HepG2 (cell line): ENCODE measurements around the gene DAGLB. TPM values are rescaled to one million over a fixed set of nuclear protein-coding genes. Genes with fewer than 3 reads are reported as not detected.

ENCODE experiments used
- BATF2 ChIP-seq: sonication (generic); formaldehyde crosslinking; IDR thresholded peaks from 2 replicates; pipeline ENCODE4 v1.8.0; 2022; ENCODE audit warnings: mild to moderate bottlenecking, missing genetic modification reagents, moderate library complexity
- CHCHD3 ChIP-seq: sonication (generic); formaldehyde crosslinking; IDR thresholded peaks from 2 replicates; pipeline ENCODE4 v1.8.0; 2022; ENCODE audit warnings: mild to moderate bottlenecking, missing genetic modification reagents, moderate library complexity
- CHD4 ChIP-seq: fragments of 200-600 bp; sonication (generic); IDR thresholded peaks from 2 replicates; pipeline ENCODE4 v1.7.0; 2017; ENCODE audit warnings: mild to moderate bottlenecking, low read length, borderline replicate concordance
- DMAP1 ChIP-seq: IDR thresholded peaks from 2 replicates; pipeline ENCODE4 v1.6.1; 2016
- DMTF1 ChIP-seq: sonication (generic); formaldehyde crosslinking; IDR thresholded peaks from 2 replicates; pipeline ENCODE4 v1.4.0; 2020; ENCODE audit warnings: mild to moderate bottlenecking, missing genetic modification reagents
- FIP1L1 ChIP-seq: fragments of 200-400 bp; formaldehyde crosslinking; IDR thresholded peaks from 2 replicates; pipeline ENCODE4 v1.6.1; 2018; ENCODE audit warnings: low read depth, mild to moderate bottlenecking, low read length, moderate library complexity, borderline replicate concordance; ENCODE audit not compliant: insufficient read depth
- GFI1 ChIP-seq: sonication (generic); formaldehyde crosslinking; IDR thresholded peaks from 2 replicates; pipeline ENCODE4 v1.5.0; 2020; ENCODE audit warnings: missing genetic modification reagents, mild to moderate bottlenecking, borderline replicate concordance
- ISL2 ChIP-seq: sonication (generic); formaldehyde crosslinking; IDR thresholded peaks from 2 replicates; pipeline ENCODE4 v1.5.0; 2020; ENCODE audit warnings: missing genetic modification reagents
- KLF16 ChIP-seq, 2 experiments: sonication (generic) in 1 of 2; formaldehyde crosslinking in 1 of 2; IDR thresholded peaks; 2 replicates each; pipeline versions ENCODE4 v1.6.1 to v1.8.0; 2016 to 2023; ENCODE audit warnings: missing genetic modification reagents in 2 of 2, missing compliant biosample characterization in 1 of 2
- MATR3 ChIP-seq: sonication (generic); formaldehyde crosslinking; IDR thresholded peaks from 2 replicates; pipeline ENCODE4 v1.4.0; 2020; ENCODE audit warnings: missing genetic modification reagents
- MTA3 ChIP-seq: sonication (generic); formaldehyde crosslinking; IDR thresholded peaks from 2 replicates; pipeline ENCODE4 v1.4.0; 2020; ENCODE audit warnings: missing genetic modification reagents
- NR2C2 ChIP-seq: sonication (generic); formaldehyde crosslinking; IDR thresholded peaks from 2 replicates; pipeline ENCODE4 v1.4.0; 2020; ENCODE audit warnings: missing genetic modification reagents, mild to moderate bottlenecking, moderate library complexity, borderline replicate concordance
- NR2F1 ChIP-seq, 2 experiments: fragments of 450-650 bp in 1 of 2; formaldehyde crosslinking in 1 of 2; IDR thresholded peaks; 2 replicates each; pipeline versions ENCODE4 v1.5.0 to v1.6.1; 2016 to 2020; ENCODE audit warnings: mild to moderate bottlenecking in 1 of 2, missing compliant biosample characterization in 1 of 2, missing genetic modification reagents in 1 of 2, moderate library complexity in 1 of 2
- PLRG1 ChIP-seq: fragments of 450-650 bp; conservative IDR thresholded peaks from 2 replicates; pipeline ENCODE4 v1.6.1; 2016
- REXO4 ChIP-seq: sonication (generic); formaldehyde crosslinking; IDR thresholded peaks from 2 replicates; pipeline ENCODE4 v1.8.0; 2022; ENCODE audit warnings: missing genetic modification reagents, mild to moderate bottlenecking, borderline replicate concordance
- SP5 ChIP-seq: IDR thresholded peaks from 2 replicates; pipeline ENCODE4 v1.6.1; 2016; ENCODE audit warnings: low read depth, borderline replicate concordance
- TP53 ChIP-seq: sonication (generic); formaldehyde crosslinking; conservative IDR thresholded peaks from 2 replicates; pipeline ENCODE4 v1.4.0; 2020; ENCODE audit warnings: missing genetic modification reagents
- ZC3H13 ChIP-seq: sonication (generic); formaldehyde crosslinking; IDR thresholded peaks from 2 replicates; pipeline ENCODE4 v1.8.1; 2023; ENCODE audit warnings: mild to moderate bottlenecking, missing genetic modification reagents, moderate library complexity
- ZFY ChIP-seq: sonication (generic); formaldehyde crosslinking; IDR thresholded peaks from 2 replicates; pipeline ENCODE4 v1.4.0; 2020; ENCODE audit warnings: missing genetic modification reagents
- ZNF205 ChIP-seq: IDR thresholded peaks from 2 replicates; pipeline ENCODE4 v1.6.1; 2018; ENCODE audit warnings: missing biosample characterization, missing genetic modification reagents
- ZNF274 ChIP-seq: sonication (generic); formaldehyde crosslinking; IDR thresholded peaks from 2 replicates; pipeline ENCODE4 v1.5.1; 2020; ENCODE audit warnings: mild to moderate bottlenecking, missing genetic modification reagents
- ZNF282 ChIP-seq: fragments of 450-650 bp; IDR thresholded peaks from 2 replicates; pipeline ENCODE4 v1.6.1; 2018; ENCODE audit not compliant: partially characterized antibody
- ZNF333 ChIP-seq: sonication (generic); formaldehyde crosslinking; IDR thresholded peaks from 2 replicates; pipeline ENCODE4 v1.4.0; 2020; ENCODE audit warnings: mild to moderate bottlenecking, missing genetic modification reagents, borderline replicate concordance
- ZNF33A ChIP-seq: sonication (generic); formaldehyde crosslinking; IDR thresholded peaks from 2 replicates; pipeline ENCODE4 v1.5.1; 2020; ENCODE audit warnings: missing genetic modification reagents, mild to moderate bottlenecking, moderate library complexity, borderline replicate concordance
- ZNF446 ChIP-seq: sonication (generic); formaldehyde crosslinking; IDR thresholded peaks from 2 replicates; pipeline ENCODE4 v1.5.0; 2020; ENCODE audit warnings: mild to moderate bottlenecking, missing genetic modification reagents
- ZNF562 ChIP-seq: sonication (generic); formaldehyde crosslinking; IDR thresholded peaks from 2 replicates; pipeline ENCODE4 v1.8.0; 2022; ENCODE audit warnings: missing genetic modification reagents, borderline replicate concordance
- ZNF580 ChIP-seq: IDR thresholded peaks from 2 replicates; pipeline ENCODE4 v1.6.1; 2016; ENCODE audit warnings: low read depth, borderline replicate concordance
- ZNF629 ChIP-seq: sonication (generic); formaldehyde crosslinking; conservative IDR thresholded peaks from 2 replicates; pipeline ENCODE4 v1.5.0; 2020; ENCODE audit warnings: missing genetic modification reagents
- ZNF792 ChIP-seq: IDR thresholded peaks from 2 replicates; pipeline ENCODE4 v1.6.1; 2016
- ZSCAN21 ChIP-seq: sonication (generic); formaldehyde crosslinking; IDR thresholded peaks from 2 replicates; pipeline ENCODE4 v1.8.0; 2022; ENCODE audit warnings: mild to moderate bottlenecking, missing genetic modification reagents, moderate library complexity, borderline replicate concordance
- ZSCAN9 ChIP-seq: IDR thresholded peaks from 2 replicates; pipeline ENCODE4 v1.6.1; 2016; ENCODE audit warnings: borderline replicate concordance
- polyA plus RNA-seq, 8 experiments: library from polyadenylated mRNA; depleted of rRNA in 3 of 8; stranded (reverse) in 7 of 8; unstranded in 1 of 8; fragments of >200 nt; fragmentation: Illumina TruSeq in 4 of 8; extraction: Trizol in 4 of 8; gene quantifications; 2 replicates each; pipeline versions ENCODE4 v1.2.1 to v1.2.3, GENCODE V29; 2011 to 2016; ENCODE audit warnings: low read depth in 4 of 8, missing spikeins in 1 of 8, mixed read lengths in 1 of 8; ENCODE audit not compliant: insufficient read depth in 1 of 8
- total RNA-seq, 5 experiments: library from RNA; depleted of rRNA; stranded (reverse); fragments of >200 nt; fragmentation: Illumina TruSeq; extraction: Trizol; gene quantifications; 2 replicates each; pipeline ENCODE4 v1.2.3, GENCODE V29; 2016; ENCODE audit warnings: low read depth in 1 of 5

The DAGLB gene
- total and polyA plus RNA-seq, 2 of the 13 experiments (the other 11 are each of a cell fraction or from before 2014, with no cell fraction given), result 7.9 to 9.8 TPM

- TF ChIP-seq ZSCAN21 (CRISPR knock-in tag) (0 out of 2 replicates have a peak, but pooled peaks have one; percentile 39), ZNF580 (CRISPR knock-in tag) (no peak), ZSCAN9 (no peak), KLF16 (CRISPR knock-in tag; IDR thresholded peaks at IDR 0.05) (peak in 1 of 2 experiments; percentile 3; a peak in 1 of 4 replicates), ZC3H13 (CRISPR knock-in tag) (no peak), SP5 (CRISPR knock-in tag) (no peak), PLRG1 (no peak), GFI1 (CRISPR knock-in tag) (no peak), CHCHD3 (CRISPR knock-in tag) (no peak), MATR3 (CRISPR knock-in tag) (no peak), NR2F1 (CRISPR knock-in tag; IDR thresholded peaks at IDR 0.05) (no peak), ZNF282 (no peak), DMTF1 (no peak), REXO4 (CRISPR knock-in tag) (no peak), ZNF205 (CRISPR knock-in tag) (no peak), TP53 (no peak), ZNF274 (CRISPR knock-in tag) (no peak), ISL2 (CRISPR knock-in tag) (no peak; the same call in 1 of the 2 replicates), DMAP1 (CRISPR knock-in tag) (no peak), ZNF562 (no peak), BATF2 (CRISPR knock-in tag) (no peak), ZFY (CRISPR knock-in tag) (no peak), NR2C2 (CRISPR knock-in tag) (no peak), ZNF792 (no peak), ZNF629 (0 out of 2 replicates have a peak, but pooled peaks have one; percentile 70), ZNF33A (CRISPR knock-in tag) (no peak), ZNF333 (CRISPR knock-in tag) (no peak), FIP1L1 (no peak), MTA3 (CRISPR knock-in tag) (no peak), CHD4 (no peak), ZNF446 (CRISPR knock-in tag) (no peak)
These were observed 745 bp downstream of the DAGLB start (continued) for GRCh38 chr7:6446838-6447580.
